ENCODE results near the gene BNC2. TPM values are rescaled to one million over a fixed set of nuclear protein-coding genes. Genes with fewer than 3 reads are reported as not detected.
A peak's percentile ranks its signal among the peaks of the same experiment; 100 is the strongest.

BNC2 gene
- total and polyA plus RNA-seq, 2 of the 4 experiments (the other 2 are of a cell fraction), result 15.5 to 45.2 TPM

DNA sequence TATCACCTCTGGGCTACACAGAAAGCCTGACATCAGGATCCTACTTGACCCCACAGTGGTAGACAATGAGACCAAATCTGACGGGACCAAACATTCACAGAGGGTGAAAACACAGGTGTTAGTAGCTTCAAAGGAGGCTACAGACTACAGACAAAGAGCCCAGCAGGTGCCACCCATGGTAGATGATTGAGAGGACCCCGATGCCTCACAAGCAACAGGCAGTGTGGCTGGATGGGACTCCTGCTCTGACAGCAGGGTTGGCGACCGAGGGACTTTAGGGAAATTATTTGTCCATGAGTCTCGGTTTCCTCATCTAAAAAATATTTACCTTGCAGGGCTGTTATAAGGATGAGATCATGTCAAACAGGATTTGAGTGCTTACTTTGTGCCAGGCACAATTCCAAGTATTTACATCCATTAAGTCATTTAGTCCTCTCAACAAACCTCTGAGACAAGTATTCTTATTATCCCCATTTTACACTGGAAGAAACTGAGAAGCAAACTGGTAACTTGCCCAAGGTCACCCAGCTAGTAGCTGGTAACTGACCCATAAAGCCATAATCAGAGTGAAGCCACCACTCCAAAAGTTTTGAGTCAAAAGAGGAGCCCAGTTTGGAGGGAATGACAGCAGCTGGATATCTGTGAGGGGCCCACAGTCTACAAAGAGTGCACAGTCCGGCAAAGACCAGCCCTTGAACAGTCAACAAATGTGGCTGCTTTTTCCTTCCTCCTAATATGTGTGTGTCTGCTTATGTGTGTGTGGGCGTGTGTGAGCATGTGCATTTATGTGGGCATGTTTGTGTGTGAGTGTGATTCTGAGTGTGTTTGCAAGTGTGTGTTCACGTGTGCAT is 502.0 kb downstream of the BNC2 start:
- peak overlapping the region; percentile 100 for H2BK20ac ChIP-seq (ENCODE audit: low read depth, low read length)
- dilution Hi-C loops (cut with HindIII; ENCODE audit: low sequenced_read_pairs, unreplicated experiment), result no loop called here
- BruUV-seq (replicated peaks), result no TSS peak
- peak overlapping the region; percentile 69 for H3K27ac ChIP-seq (ENCODE audit: insufficient read depth, low read length)
- H2BK5ac ChIP-seq (ENCODE audit: low read depth, low read length, poor library complexity, severe bottlenecking), result peak overlapping the region; percentile 96
- ATAC-seq (ENCODE audit: low read depth) (peak; percentile 80), DNase-seq (peak; percentile 79)
- H3K4me2 ChIP-seq (ENCODE audit: low read depth, low read length), result peak overlapping the region; percentile 54; the same call in 1 of the 2 replicates
- peak overlapping the region; percentile 90 for H3K56ac ChIP-seq (ENCODE audit: extremely low read depth, insufficient read depth, low read length)
- H3K4me1 ChIP-seq (ENCODE audit: control insufficient read depth, insufficient read depth, low read length), result peaks cover 10% of the 10 kb centered on the region
- peak overlapping the region; percentile 96 for H2AK9ac ChIP-seq (replicated peaks; ENCODE audit: low read depth, low read length, poor library complexity)
- no peaks in the 10 kb centered on the region for H3K9me3 ChIP-seq (ENCODE audit: control insufficient read depth, insufficient read depth, low read length)
- H3K14ac ChIP-seq (replicated peaks; ENCODE audit: low read depth, low read length), result peak overlapping the region; percentile 93
- no CpG with 5 or more reads among the region's 8 CpGs for WGBS, 2 experiments (ENCODE audit: extremely low coverage in 2 of 2, insufficient read length in 1 of 2)
- in situ Hi-C loops (cut with MboI; ENCODE audit: low sequenced_read_pairs), result no loop called here
- POLR2A ChIA-PET (ENCODE audit: unreplicated experiment), result no interaction called here
- H4K5ac ChIP-seq (ENCODE audit: low read depth, low read length), result peak overlapping the region; percentile 83
- peaks cover 17% of the 10 kb centered on the region for H3K9me1 ChIP-seq (ENCODE audit: insufficient read depth, low read length)
- peak overlapping the region; percentile 100 for H2BK120ac ChIP-seq (ENCODE audit: low read depth, low read length)
- intact Hi-C loops (cut with micrococcal nuclease), result no loop called here
- no peaks in the 10 kb centered on the region; a peak in 1 of 4 replicates for H3K79me1 ChIP-seq (ENCODE audit: low read depth in 1 of 2, low read length in 2 of 2)
- H3K9ac ChIP-seq (ENCODE audit: low read depth, low read length), result peak overlapping the region; percentile 5; the same call in 1 of the 2 replicates
- no peaks in the 10 kb centered on the region for H4K20me1 ChIP-seq (ENCODE audit: insufficient read depth, low read length)
- H3K4ac ChIP-seq (ENCODE audit: low read depth, low read length), result peak overlapping the region; percentile 99
- peak overlapping the region; percentile 74 for H2AFZ ChIP-seq (replicated peaks; ENCODE audit: low read length, poor library complexity)
- no peaks in the 10 kb centered on the region for H3K36me3 ChIP-seq (ENCODE audit: control insufficient read depth, insufficient read depth, low read length)
- TF ChIP-seq, protein P1, sequence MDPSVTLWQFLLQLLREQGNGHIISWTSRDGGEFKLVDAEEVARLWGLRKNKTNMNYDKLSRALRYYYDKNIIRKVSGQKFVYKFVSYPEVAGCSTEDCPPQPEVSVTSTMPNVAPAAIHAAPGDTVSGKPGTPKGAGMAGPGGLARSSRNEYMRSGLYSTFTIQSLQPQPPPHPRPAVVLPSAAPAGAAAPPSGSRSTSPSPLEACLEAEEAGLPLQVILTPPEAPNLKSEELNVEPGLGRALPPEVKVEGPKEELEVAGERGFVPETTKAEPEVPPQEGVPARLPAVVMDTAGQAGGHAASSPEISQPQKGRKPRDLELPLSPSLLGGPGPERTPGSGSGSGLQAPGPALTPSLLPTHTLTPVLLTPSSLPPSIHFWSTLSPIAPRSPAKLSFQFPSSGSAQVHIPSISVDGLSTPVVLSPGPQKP (IDR thresholded peaks at IDR 0.05; ENCODE audit: borderline replicate concordance, low read depth, low read length), result no peak
- TF ChIP-seq MXI1 (IDR thresholded peaks at IDR 0.05; ENCODE audit: borderline replicate concordance, low read depth, low read length) (no peak), POLR2A (IDR thresholded peaks at IDR 0.05; ENCODE audit: low read depth, low read length) (no peak), NFE2L2 (IDR thresholded peaks at IDR 0.05; ENCODE audit: low read depth, low read length) (no peak), RCOR1 (IDR thresholded peaks at IDR 0.05; ENCODE audit: insufficient replicate concordance, low read length) (no peak), BHLHE40 (IDR thresholded peaks at IDR 0.05; ENCODE audit: low read depth, low read length) (no peak), CHD1 (IDR thresholded peaks at IDR 0.05; ENCODE audit: low read depth, low read length) (no peak), FOS (IDR thresholded peaks at IDR 0.05; ENCODE audit: low read depth, low read length) (no peak), USF2 (IDR thresholded peaks at IDR 0.05; ENCODE audit: low read depth, low read length) (no peak), RAD21 (IDR thresholded peaks at IDR 0.05; ENCODE audit: low read length) (no peak)
- TF ChIP-seq, protein P2, sequence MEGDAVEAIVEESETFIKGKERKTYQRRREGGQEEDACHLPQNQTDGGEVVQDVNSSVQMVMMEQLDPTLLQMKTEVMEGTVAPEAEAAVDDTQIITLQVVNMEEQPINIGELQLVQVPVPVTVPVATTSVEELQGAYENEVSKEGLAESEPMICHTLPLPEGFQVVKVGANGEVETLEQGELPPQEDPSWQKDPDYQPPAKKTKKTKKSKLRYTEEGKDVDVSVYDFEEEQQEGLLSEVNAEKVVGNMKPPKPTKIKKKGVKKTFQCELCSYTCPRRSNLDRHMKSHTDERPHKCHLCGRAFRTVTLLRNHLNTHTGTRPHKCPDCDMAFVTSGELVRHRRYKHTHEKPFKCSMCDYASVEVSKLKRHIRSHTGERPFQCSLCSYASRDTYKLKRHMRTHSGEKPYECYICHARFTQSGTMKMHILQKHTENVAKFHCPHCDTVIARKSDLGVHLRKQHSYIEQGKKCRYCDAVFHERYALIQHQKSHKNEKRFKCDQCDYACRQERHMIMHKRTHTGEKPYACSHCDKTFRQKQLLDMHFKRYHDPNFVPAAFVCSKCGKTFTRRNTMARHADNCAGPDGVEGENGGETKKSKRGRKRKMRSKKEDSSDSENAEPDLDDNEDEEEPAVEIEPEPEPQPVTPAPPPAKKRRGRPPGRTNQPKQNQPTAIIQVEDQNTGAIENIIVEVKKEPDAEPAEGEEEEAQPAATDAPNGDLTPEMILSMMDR (conservative IDR thresholded peaks at IDR 0.05; ENCODE audit: low read depth, low read length), result no peak
- CTCF ChIA-PET, result no interaction called here
- peak overlapping the region; percentile 93 for H3K23ac ChIP-seq (ENCODE audit: low read depth, low read length)
- H2AK5ac ChIP-seq (ENCODE audit: low read depth, low read length), result peak overlapping the region; percentile 100
- H4K91ac ChIP-seq (ENCODE audit: insufficient read depth, low read depth, low read length), result peak overlapping the region; percentile 98
- peak overlapping the region; percentile 81 for H3K18ac ChIP-seq (ENCODE audit: low read depth, low read length)
- no peak overlapping the region for H3K4me3 ChIP-seq (ENCODE audit: insufficient read depth, low read depth, low read length)
- H4K8ac ChIP-seq (ENCODE audit: low read depth in 2 of 2, low read length in 2 of 2), result peak overlapping the region; percentile 93 to 94
- peak overlapping the region; percentile 100 for H2BK15ac ChIP-seq (ENCODE audit: low read depth, low read length)
- H3K27me3 ChIP-seq (ENCODE audit: control insufficient read depth, insufficient read depth, low read length), result no peaks in the 10 kb centered on the region
